Activated T-cell treated with anti-CD3 and anti-CD28 coated beads for 1 hour (primary cell): ENCODE results near the gene XKR7.
"Not testable (repeated sequence)": the region's sequence is repeated elsewhere in the genome, so short reads cannot be mapped to it uniquely, and the experiment has no call there.

Source experiments
- DNase-seq: peaks from one replicate; pipeline ENCODE4 v3.0.0-alpha.2; 2020; ENCODE audit warnings: low read depth

The XKR7 gene

GRCh38 chr20:32017711-32018251, 49.8 kb downstream of the XKR7 start:
- peak; percentile 47 for DNase-seq

- DNase-seq, result peak; percentile 39
These were observed 50.6 kb downstream of the XKR7 start for GRCh38 chr20:32018269-32019155.

GRCh38 chr20:32019156-32019510, 51.2 kb downstream of the XKR7 start:
- DNase-seq, result no peak

GRCh38 chr20:32019563-32020463, 51.9 kb downstream of the XKR7 start:
- DNase-seq, result no peak

GRCh38 chr20:32021091-32021490, 53.1 kb downstream of the XKR7 start:
- no peak for DNase-seq

- no peak for DNase-seq
These were observed 56.8 kb downstream of the XKR7 start for GRCh38 chr20:32024683-32025295.

- DNase-seq, result no peak
These were observed 59.7 kb downstream of the XKR7 start for GRCh38 chr20:32027643-32028042.

GRCh38 chr20:32028647-32029372, 60.9 kb downstream of the XKR7 start:
- no peak for DNase-seq

- DNase-seq, result no peak
These were observed 61.6 kb downstream of the XKR7 start for GRCh38 chr20:32029561-32029960.

- DNase-seq, result peak; percentile 56
These were observed 63.3 kb downstream of the XKR7 start for GRCh38 chr20:32031007-32031958.

- no peak for DNase-seq
These were observed 65.4 kb downstream of the XKR7 start for GRCh38 chr20:32033316-32033715.

GRCh38 chr20:32033721-32034120, 65.8 kb downstream of the XKR7 start:
- DNase-seq, result not testable (repeated sequence)

- no peak for DNase-seq
These were observed 66.9 kb downstream of the XKR7 start for GRCh38 chr20:32034581-32035425.

GRCh38 chr20:32035426-32035779, 67.5 kb downstream of the XKR7 start:
- no peak for DNase-seq

- no peak for DNase-seq
These were observed 68.3 kb downstream of the XKR7 start for GRCh38 chr20:32036252-32036651.

GRCh38 chr20:32036716-32037485, 69.0 kb downstream of the XKR7 start:
- no peak for DNase-seq

- DNase-seq, result no peak
These were observed 70.0 kb downstream of the XKR7 start for GRCh38 chr20:32037929-32038328.

GRCh38 chr20:32040142-32040953, 72.4 kb downstream of the XKR7 start:
- DNase-seq, result no peak
